Activated CD4-positive, alpha-beta T cell treated with anti-CD3 and anti-CD28 coated beads, Interleukin-2, amount 10 ng/mL, durations not matched to agents 7 days and 5 days (primary cell): ENCODE results near the gene ARF6. TPM values are rescaled to one million over a fixed set of nuclear protein-coding genes. Genes with fewer than 3 reads are reported as not detected.
A peak's percentile ranks its signal among the peaks of the same experiment; 100 is the strongest.

Experiments used
- CTCF ChIA-PET: fragments of 350-600 bp; sonication (Branson Sonifier 250); formaldehyde crosslinking; loops from one replicate; lab custom pipeline; 2021; ENCODE audit warnings: antibody characterized with exemption; lab: Charles Lee
- POLR2A ChIA-PET: fragments of 350-600 bp; sonication (Branson Sonifier 250); formaldehyde crosslinking; loops from one replicate; lab custom pipeline; 2021; ENCODE audit warnings: antibody characterized with exemption; lab: Charles Lee
- DNase-seq: peaks from one replicate; pipeline ENCODE4 v3.0.0-alpha.2; 2020
- H3K27ac Mint-ChIP-seq: one replicate; pipeline ENCODE4 v1.8.0; 2021; ENCODE audit warnings: mild to moderate bottlenecking, moderate library complexity, mixed read lengths
- H3K27me3 Mint-ChIP-seq: one replicate; pipeline ENCODE4 v1.8.0; 2021; ENCODE audit warnings: mixed read lengths
- H3K36me3 Mint-ChIP-seq: one replicate; pipeline ENCODE4 v1.8.0; 2021; ENCODE audit warnings: low read depth, mixed read lengths
- H3K4me1 Mint-ChIP-seq: one replicate; pipeline ENCODE4 v1.8.0; 2021; ENCODE audit warnings: mixed read lengths
- H3K4me3 Mint-ChIP-seq: one replicate; pipeline ENCODE4 v1.8.0; 2021; ENCODE audit warnings: mild to moderate bottlenecking, moderate library complexity, mixed read lengths
- H3K9me3 Mint-ChIP-seq: one replicate; pipeline ENCODE4 v1.8.0; 2021; ENCODE audit warnings: mixed read lengths
- total RNA-seq, 2 experiments: library from RNA; stranded (reverse); gene quantifications; one replicate each; pipeline ENCODE4 v1.2.3, GENCODE V29; 2021

The ARF6 gene
- total RNA-seq, 2 experiments from 2014 or later: 160 to 165 TPM

- H3K27me3 Mint-ChIP-seq: no peaks in the 10 kb centered on the region
- H3K4me1 Mint-ChIP-seq: peaks cover 6% of the 10 kb centered on the region
- H3K4me3 Mint-ChIP-seq: no peak overlapping the region
- H3K9me3 Mint-ChIP-seq: no peaks in the 10 kb centered on the region
- no peak overlapping the region for H3K27ac Mint-ChIP-seq
- POLR2A ChIA-PET: no interaction called here
- H3K36me3 Mint-ChIP-seq: no peaks in the 10 kb centered on the region
- no peak for DNase-seq
- CTCF ChIA-PET: no interaction called here
Measured at GRCh38 chr14:49919825-49920659, 27.2 kb downstream of the ARF6 start.

DNA sequence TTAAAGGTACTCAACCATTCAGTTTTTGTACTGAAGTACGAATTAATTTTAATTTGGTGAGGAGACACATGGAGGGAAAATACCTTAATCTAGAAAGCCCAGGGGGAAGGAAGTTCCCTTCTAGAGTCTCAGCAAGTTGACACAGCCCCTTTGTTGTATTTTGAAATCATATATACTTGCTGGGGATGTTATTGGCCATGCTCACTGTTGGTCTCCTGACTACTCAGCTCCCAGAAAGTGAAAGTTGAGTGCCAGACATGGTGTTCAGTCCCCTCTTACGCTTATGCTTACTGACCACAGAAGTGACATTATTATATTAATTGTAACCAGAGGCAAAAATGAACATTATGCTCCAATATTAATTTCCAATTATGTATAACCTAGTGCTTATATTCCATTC is 28.1 kb downstream of the ARF6 start:
- H3K4me1 Mint-ChIP-seq: peaks cover 6% of the 10 kb centered on the region
- H3K9me3 Mint-ChIP-seq: no peaks in the 10 kb centered on the region
- ChIA-PET POLR2A (no interaction called here), CTCF (no interaction called here)
- H3K4me3 Mint-ChIP-seq: no peak overlapping the region
- DNase-seq: no peak
- H3K27ac Mint-ChIP-seq: no peak overlapping the region
- no peaks in the 10 kb centered on the region for H3K27me3 Mint-ChIP-seq
- no peaks in the 10 kb centered on the region for H3K36me3 Mint-ChIP-seq

- Mint-ChIP-seq H3K27me3 (no peaks in the 10 kb centered on the region), H3K36me3 (no peaks in the 10 kb centered on the region), H3K9me3 (no peaks in the 10 kb centered on the region), H3K27ac (no peak overlapping the region), H3K4me3 (no peak overlapping the region), H3K4me1 (peaks cover 6% of the 10 kb centered on the region)
- POLR2A ChIA-PET: no interaction called here
- CTCF ChIA-PET: no interaction called here
- no peak for DNase-seq
Measured at GRCh38 chr14:49921401-49921800, 28.5 kb downstream of the ARF6 start.

GRCh38 chr14:49923442-49923841 is 30.6 kb downstream of the ARF6 start:
- ChIA-PET POLR2A (no interaction called here), CTCF (interaction anchor here (0.6 to 1.7 kb wide), 5 partner anchors 11 to 365 kb away, joined by 3 to 5 read pairs (median 4); no protein-coding TSS in a partner anchor)
- DNase-seq: no peak
- no peak overlapping the region for H3K27ac Mint-ChIP-seq
- no peaks in the 10 kb centered on the region for H3K27me3 Mint-ChIP-seq
- H3K4me3 Mint-ChIP-seq: no peak overlapping the region
- H3K36me3 Mint-ChIP-seq: no peaks in the 10 kb centered on the region
- peaks cover 6% of the 10 kb centered on the region for H3K4me1 Mint-ChIP-seq
- H3K9me3 Mint-ChIP-seq: no peaks in the 10 kb centered on the region

DNA sequence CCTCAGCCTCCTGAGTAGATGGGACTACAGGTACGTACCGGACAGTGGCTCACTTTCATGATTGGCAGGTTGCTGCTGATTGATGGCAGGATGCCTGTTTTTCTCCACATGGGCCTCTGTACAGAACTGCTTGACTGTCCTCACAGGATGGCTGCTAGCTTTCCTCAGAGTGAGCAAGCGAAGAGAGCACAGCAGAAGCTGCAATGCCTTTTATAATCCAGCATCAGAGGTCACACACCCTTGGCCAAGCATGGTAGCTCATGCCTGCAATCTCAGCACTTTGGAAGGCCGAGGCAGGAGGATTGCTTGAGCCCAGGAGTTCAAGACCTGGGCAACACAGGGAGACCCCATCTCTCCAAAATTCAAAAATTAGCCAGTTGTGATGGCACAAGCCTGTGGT is 31.0 kb downstream of the ARF6 start:
- DNase-seq: no peak
- Mint-ChIP-seq H3K27me3 (no peaks in the 10 kb centered on the region), H3K4me1 (peaks cover 6% of the 10 kb centered on the region), H3K4me3 (no peak overlapping the region), H3K9me3 (no peaks in the 10 kb centered on the region), H3K36me3 (no peaks in the 10 kb centered on the region), H3K27ac (no peak overlapping the region)
- ChIA-PET POLR2A (no interaction called here), CTCF (interaction anchor here (0.6 to 1.7 kb wide), 6 partner anchors 12 to 239 kb away, joined by 3 to 5 read pairs (median 4); no protein-coding TSS in a partner anchor)

DNA sequence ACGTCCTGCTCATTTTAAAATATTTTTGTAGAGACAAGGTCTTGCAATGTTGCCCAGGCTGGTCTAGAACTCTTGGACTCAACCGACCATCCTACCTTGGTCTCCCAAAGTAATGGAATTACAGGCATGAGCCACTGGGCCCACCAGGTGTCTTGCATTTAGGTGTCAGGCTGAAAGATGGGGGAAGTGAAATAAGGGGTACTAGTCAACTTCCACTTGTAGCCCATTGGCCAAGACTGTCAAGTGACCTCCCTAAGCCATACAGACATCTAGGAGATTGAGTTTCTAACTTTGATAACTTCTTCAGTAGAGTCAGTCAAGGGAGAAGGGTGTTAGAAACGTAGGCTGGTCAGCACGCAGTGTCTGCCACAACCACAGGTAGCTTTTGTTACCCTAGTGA is 32.0 kb downstream of the ARF6 start:
- CTCF ChIA-PET: interaction anchor here (0.5 to 1.7 kb wide), 2 partner anchors 66 to 1900 kb away, joined by 4 read pairs; no protein-coding TSS in a partner anchor
- no peak overlapping the region for H3K4me3 Mint-ChIP-seq

DNA sequence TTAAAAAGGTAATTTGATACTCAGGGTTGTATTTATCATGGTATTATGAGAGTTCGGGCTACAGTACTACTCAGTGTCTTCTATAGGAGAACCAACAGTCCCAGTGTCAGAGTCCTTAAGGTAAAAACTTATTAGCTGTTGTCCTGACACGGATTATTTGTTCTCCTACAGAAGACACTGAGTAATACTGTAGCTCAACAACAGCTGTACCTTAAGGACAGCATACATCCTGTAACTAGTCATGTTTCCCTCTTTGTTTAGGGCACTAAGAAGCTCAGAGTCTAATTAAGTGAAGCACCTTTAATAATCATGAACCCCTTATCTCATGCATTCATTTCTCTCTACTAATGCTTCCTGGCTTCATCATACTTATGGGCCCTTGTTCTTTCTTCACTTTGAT is 33.9 kb downstream of the ARF6 start:
- Mint-ChIP-seq H3K4me1 (peaks cover 11% of the 10 kb centered on the region), H3K4me3 (no peak overlapping the region), H3K36me3 (no peaks in the 10 kb centered on the region), H3K27ac (no peak overlapping the region), H3K27me3 (no peaks in the 10 kb centered on the region), H3K9me3 (no peaks in the 10 kb centered on the region)
- no peak for DNase-seq
- POLR2A ChIA-PET: no interaction called here
- CTCF ChIA-PET: interaction anchor here (1.1 to 1.2 kb wide), 3 partner anchors 20 to 47 kb away, joined by 3 to 5 read pairs (median 3); no protein-coding TSS in a partner anchor

More for the DNA sequence above, 32.0 kb downstream of the ARF6 start:
- no peaks in the 10 kb centered on the region for H3K9me3 Mint-ChIP-seq
- no peak for DNase-seq
- H3K36me3 Mint-ChIP-seq: no peaks in the 10 kb centered on the region
- H3K4me1 Mint-ChIP-seq: peaks cover 6% of the 10 kb centered on the region
- H3K27ac Mint-ChIP-seq: no peak overlapping the region
- POLR2A ChIA-PET: no interaction called here
- no peaks in the 10 kb centered on the region for H3K27me3 Mint-ChIP-seq

GRCh38 chr14:49928015-49928414 is 35.1 kb downstream of the ARF6 start:
- H3K27me3 Mint-ChIP-seq: no peaks in the 10 kb centered on the region
- DNase-seq: no peak
- H3K9me3 Mint-ChIP-seq: peaks cover 2% of the 10 kb centered on the region
- H3K36me3 Mint-ChIP-seq: no peaks in the 10 kb centered on the region
- peaks cover 11% of the 10 kb centered on the region for H3K4me1 Mint-ChIP-seq
- H3K27ac Mint-ChIP-seq: no peak overlapping the region
- H3K4me3 Mint-ChIP-seq: no peak overlapping the region
- CTCF ChIA-PET: interaction anchor here (0.5 to 2.7 kb wide), 4 partner anchors 10 to 160 kb away, joined by 3 to 7 read pairs (median 3); no protein-coding TSS in a partner anchor
- POLR2A ChIA-PET: interaction anchor here (0.6 kb wide), 1 partner anchor 16 kb away, joined by 15 read pairs; no protein-coding TSS in a partner anchor

- POLR2A ChIA-PET: no interaction called here
- H3K27ac Mint-ChIP-seq: peak overlapping the region; percentile 32
- H3K36me3 Mint-ChIP-seq: no peaks in the 10 kb centered on the region
- no peaks in the 10 kb centered on the region for H3K27me3 Mint-ChIP-seq
- H3K4me1 Mint-ChIP-seq: peaks cover 8% of the 10 kb centered on the region
- no peak for DNase-seq
- peaks cover 2% of the 10 kb centered on the region for H3K9me3 Mint-ChIP-seq
- no peak overlapping the region for H3K4me3 Mint-ChIP-seq
- CTCF ChIA-PET: interaction anchor here (1.0 to 2.7 kb wide), 4 partner anchors 10 to 54 kb away, joined by 3 to 7 read pairs (median 4); no protein-coding TSS in a partner anchor
Measured at GRCh38 chr14:49930720-49931119, 37.8 kb downstream of the ARF6 start.

GRCh38 chr14:49931523-49931922 is 38.6 kb downstream of the ARF6 start:
- no peak overlapping the region for H3K27ac Mint-ChIP-seq
- DNase-seq: no peak
- no peaks in the 10 kb centered on the region for H3K27me3 Mint-ChIP-seq
- H3K4me3 Mint-ChIP-seq: no peak overlapping the region
- H3K9me3 Mint-ChIP-seq: peaks cover 4% of the 10 kb centered on the region
- CTCF ChIA-PET: interaction anchor here (1.7 kb wide), 1 partner anchor 19 kb away, joined by 4 read pairs; no protein-coding TSS in a partner anchor
- POLR2A ChIA-PET: no interaction called here
- peaks cover 11% of the 10 kb centered on the region for H3K4me1 Mint-ChIP-seq
- peaks cover 6% of the 10 kb centered on the region for H3K36me3 Mint-ChIP-seq

DNA sequence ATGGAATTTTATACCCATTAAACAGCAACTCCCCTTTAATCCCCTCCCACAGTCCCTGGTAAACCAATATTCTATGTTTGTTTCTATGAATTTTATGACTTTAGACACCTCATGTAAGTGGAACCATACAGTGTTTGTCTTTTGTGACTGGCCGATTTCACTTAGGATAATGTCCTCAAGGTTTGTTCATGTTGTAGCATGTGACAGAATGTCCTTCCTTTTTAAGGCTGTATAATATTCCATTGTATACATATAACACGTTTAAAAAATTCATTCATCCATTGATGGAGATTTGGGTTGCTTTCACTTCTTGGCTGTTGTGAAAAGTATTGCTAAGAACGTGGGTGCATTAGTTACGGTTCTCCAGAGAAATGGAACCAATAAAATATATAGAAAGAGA is 40.2 kb downstream of the ARF6 start:
- Mint-ChIP-seq H3K36me3 (peaks cover 18% of the 10 kb centered on the region), H3K9me3 (peaks cover 8% of the 10 kb centered on the region), H3K4me3 (no peak overlapping the region), H3K4me1 (peaks cover 14% of the 10 kb centered on the region), H3K27me3 (no peaks in the 10 kb centered on the region), H3K27ac (no peak overlapping the region)
- CTCF ChIA-PET: interaction anchor here (0.6 to 1.1 kb wide), 4 partner anchors 13 to 172 kb away, joined by 3 to 7 read pairs (median 4); no protein-coding TSS in a partner anchor
- POLR2A ChIA-PET: no interaction called here
- DNase-seq: no peak

DNA sequence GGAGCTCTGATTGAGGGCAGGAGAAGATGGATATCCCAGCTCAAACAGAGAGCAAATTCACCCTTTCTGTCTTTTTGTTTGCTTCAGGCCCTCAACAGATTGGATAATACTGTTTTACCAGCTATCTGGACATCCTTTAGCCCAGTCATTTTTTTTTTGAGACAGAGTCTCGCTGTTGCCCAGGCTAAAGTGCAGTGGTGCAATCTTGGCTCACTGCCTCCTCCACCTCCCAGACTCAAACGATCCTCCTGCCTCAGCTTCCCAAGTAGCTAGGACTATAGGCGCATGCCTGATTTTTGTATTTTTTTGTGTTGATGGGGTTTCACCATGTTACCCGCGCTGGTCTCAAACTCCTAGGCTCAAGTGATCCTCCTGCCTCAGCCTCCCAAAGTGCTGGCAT is 40.8 kb downstream of the ARF6 start:
- H3K4me3 Mint-ChIP-seq: no peak overlapping the region
- no peak overlapping the region for H3K27ac Mint-ChIP-seq
- peaks cover 13% of the 10 kb centered on the region for H3K9me3 Mint-ChIP-seq
- ChIA-PET POLR2A (no interaction called here), CTCF (interaction anchor here (0.6 to 1.1 kb wide), 3 partner anchors 13 to 172 kb away, joined by 3 to 7 read pairs (median 3); no protein-coding TSS in a partner anchor)
- peaks cover 24% of the 10 kb centered on the region for H3K36me3 Mint-ChIP-seq
- DNase-seq: no peak
- no peaks in the 10 kb centered on the region for H3K27me3 Mint-ChIP-seq
- H3K4me1 Mint-ChIP-seq: peaks cover 16% of the 10 kb centered on the region

DNA sequence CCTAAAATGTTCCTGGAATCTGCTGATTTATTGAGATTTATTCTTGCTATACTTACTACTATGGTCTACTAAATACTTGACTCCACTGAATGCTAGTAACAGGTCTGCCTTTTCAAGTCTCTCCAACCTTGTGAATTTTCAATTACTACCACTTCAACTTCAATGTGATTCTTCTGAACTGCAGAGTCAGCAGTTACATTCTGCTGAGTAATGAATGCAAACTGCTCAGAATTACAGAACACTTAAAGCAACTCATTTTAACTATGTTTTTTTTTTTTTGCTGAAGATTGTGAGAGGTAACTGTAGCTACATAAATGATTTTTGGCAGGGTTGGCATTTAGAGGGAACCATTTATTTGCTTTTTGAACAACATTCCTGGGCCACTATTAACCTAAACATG is 41.8 kb downstream of the ARF6 start:
- Mint-ChIP-seq H3K4me1 (peaks cover 21% of the 10 kb centered on the region), H3K4me3 (no peak overlapping the region), H3K27ac (peak overlapping the region; percentile 9), H3K9me3 (peaks cover 16% of the 10 kb centered on the region), H3K36me3 (peaks cover 29% of the 10 kb centered on the region), H3K27me3 (no peaks in the 10 kb centered on the region)
- CTCF ChIA-PET: interaction anchor here (0.6 kb wide), 1 partner anchor 11 kb away, joined by 4 read pairs; no protein-coding TSS in a partner anchor
- POLR2A ChIA-PET: no interaction called here
- DNase-seq: no peak
